ENCODE results near the gene PKDREJ. TPM values are rescaled to one million over a fixed set of nuclear protein-coding genes. Genes with fewer than 3 reads are reported as not detected.

The PKDREJ gene
- total RNA-seq, 1 experiment from 2014 or later = not detected

DNA sequence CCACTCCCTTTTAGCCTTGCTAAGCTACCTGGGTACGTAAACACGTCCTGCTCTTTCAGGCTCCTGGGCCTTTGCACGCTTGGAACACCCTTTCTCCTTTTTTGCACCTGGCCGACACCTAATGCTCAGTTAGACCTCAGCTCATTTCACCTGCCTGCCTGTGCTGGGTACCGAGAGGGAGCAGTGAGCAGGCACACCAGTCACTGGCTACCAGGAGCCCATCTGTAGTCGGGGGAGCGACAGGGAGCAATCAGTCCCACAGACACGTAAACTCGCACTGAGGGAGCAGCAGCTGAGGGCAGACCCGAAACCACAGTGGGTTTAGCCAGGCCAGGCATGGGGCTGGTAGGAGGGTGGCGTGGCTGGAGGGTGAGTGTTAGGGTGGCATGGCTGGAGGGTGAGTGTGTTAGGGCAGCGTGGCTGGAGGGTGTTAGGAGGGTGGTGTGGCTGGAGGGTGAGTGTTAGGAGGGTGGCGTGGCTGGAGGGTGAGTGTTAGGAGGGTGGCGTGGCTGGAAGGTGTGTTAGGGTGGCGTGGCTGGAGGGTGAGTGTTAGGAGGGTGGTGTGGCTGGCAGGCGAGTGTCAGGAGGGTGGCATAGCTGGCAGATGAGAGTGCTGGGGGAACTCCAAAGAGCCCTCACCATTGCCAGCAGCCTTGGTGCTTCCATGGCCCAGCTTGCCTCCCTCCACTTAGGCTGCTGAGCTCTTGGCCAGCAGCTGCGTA, 27.1 kb upstream of the PKDREJ start:
- no peak for DNase-seq (ENCODE audit: low read depth)

GRCh38 chr22:46289244-46289891, 26.2 kb upstream of the PKDREJ start:
- no peak for DNase-seq (ENCODE audit: low read depth)

GRCh38 chr22:46288846-46289243, 25.7 kb upstream of the PKDREJ start:
- no peak for DNase-seq (ENCODE audit: low read depth)

- no peak for DNase-seq (ENCODE audit: low read depth)
Measured at GRCh38 chr22:46287873-46288751, 25.0 kb upstream of the PKDREJ start.

DNA sequence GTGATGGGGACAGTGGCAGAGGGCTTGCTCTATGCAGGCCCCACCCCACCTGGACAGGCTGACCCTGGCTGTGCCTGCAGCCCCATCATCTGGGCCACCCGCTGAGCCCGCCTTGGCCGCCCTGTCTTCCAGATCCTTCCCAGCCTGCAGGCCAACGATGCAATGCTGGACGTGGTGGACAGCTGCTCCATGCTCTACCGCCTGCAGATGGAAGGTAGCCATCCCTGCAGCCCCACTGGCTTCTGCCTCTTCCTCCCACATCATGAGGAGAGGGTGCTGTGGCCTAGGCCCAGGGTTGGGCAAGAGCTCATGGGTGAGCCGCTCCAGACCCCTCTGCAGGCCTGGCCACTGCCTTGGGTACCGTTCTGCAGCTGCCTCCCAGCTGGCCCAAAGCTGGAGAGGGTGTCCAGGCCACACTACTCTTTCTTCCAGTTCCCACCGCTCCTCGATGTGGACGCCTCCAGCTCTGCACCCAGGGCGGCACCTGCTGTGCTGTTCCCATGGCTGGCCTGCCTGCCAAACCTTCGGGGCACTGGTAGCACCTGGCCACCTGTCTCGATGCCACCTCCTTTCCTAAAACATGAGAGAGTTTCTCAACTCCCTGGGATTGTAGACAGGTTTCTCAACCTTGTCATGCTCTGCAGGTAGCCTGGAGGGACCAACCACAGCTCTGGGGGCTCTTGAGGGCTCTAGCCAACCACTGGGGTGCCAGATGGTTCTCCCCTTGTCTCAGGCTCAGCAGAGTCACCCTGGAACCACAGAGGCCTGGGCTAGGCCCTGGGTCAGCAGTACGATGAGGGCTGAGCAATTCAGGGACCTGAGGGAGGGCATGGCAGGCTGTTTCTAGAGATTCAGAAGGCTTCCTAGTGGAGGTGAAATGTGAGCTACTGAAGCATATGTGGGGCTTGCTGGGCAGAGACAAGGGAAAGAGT, 24.1 kb upstream of the PKDREJ start:
- DNase-seq (ENCODE audit: low read depth) = no peak

- no peak for DNase-seq (ENCODE audit: low read depth)
Measured at GRCh38 chr22:46286006-46286405, 22.9 kb upstream of the PKDREJ start.

GRCh38 chr22:46281866-46282678, 18.9 kb upstream of the PKDREJ start:
- no peak for DNase-seq (ENCODE audit: low read depth)

- DNase-seq (ENCODE audit: low read depth) = no peak
Measured at GRCh38 chr22:46280999-46281623, 18.0 kb upstream of the PKDREJ start.

DNA sequence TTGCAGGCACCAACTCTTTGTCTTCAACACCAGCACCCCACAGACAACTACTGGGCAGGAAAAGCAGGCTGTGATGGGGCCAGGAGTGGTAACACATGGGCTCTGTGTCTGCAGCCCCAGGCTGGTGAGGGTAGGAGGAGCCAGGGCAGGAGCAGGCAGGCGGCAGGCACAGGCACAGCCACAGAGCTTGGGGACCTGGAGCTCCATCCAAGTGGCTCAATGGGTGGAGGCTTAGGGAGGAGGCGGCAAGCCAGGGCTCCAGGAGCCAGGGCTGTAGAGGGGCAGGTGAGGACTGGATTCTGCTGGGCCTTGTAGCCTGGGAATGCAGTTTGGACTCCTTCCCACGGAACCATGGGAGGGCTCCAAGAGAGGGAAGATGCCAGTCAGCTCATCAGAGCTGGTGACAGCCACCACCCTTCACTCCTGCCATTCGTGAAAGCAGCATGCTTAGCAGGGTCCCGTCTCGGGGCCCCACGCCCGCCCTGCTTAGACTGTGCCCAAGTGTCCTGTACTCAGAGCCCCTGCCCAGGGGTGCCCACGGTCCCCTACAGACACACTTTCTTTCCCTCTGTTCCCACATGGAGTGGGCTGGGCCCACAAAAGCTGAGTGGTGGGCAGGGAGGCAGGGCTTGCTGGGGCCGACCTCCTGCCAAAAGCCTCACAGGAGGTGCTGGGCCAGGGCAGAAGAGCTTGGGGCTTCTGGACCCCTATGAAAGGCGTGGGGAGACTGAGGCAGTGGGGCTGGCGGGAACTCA, 17.1 kb upstream of the PKDREJ start:
- no peak for DNase-seq (ENCODE audit: low read depth)

DNA sequence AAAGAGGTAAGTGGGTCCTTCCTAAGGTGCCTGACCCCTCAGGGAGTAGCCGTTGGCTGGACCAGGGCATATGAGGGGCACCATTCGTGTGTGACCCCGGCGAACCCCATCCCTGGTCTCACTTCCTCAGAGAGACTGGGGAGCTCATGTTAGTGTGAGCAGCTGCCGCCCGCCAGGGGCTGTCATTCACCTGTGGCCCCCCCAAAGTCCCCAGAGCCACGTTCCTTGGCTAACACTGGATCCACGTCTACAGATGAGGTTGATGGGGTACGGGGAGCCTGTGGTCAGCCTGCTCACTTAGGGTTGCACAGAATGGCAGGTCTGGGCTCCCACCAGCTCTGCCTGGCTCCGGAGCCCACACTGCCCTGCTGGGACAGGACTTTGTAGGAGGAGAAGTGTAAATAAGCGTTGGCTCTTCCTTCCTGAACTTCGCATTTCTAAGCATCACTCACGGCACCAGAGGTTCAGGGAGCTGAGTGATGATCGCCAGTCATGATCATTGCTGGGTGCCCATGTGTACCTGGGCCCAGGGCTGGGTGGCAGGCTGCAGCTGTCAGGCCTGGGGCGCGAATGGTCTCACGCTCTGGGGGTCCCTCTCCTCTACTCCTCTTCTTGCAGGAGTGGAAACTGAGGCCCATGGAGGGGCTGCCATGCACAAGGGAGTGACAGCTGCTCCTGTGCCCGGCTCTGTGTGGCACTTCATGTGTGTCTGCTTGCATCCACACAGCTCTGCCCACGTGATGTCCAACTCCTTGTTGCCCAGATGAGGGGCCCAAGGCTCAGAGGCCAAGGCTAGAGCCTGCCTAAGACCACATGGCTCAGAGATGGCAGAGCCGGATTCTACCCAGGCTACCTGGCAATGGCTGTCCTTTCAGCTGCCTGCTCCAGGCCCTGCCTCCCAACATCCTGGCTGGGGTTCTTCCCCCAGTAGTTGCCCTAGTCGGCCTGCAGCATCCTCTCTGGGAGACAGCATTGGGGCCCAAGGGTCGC, 15.8 kb upstream of the PKDREJ start:
- no peak for DNase-seq (ENCODE audit: low read depth)

DNA sequence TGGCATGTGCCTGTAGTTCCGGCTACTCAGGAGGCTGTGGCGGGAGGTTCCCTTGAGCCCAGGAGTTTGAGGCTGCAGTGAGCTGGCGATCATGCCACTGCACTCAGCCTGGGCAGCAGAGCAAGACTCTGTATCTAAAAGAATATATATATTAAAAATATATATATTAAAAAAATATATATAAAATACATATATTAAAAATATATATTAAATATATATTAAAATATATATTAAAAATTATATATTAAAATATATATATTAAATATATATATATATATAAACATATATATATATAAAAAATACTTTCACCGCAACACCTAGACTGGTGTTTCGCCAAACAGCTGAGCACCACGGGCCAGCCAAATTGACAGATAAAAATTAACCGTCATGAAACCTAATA, 13.4 kb upstream of the PKDREJ start:
- DNase-seq (ENCODE audit: low read depth) = no peak

- no peak for DNase-seq (ENCODE audit: low read depth)
Measured at GRCh38 chr22:46275455-46276122, 12.4 kb upstream of the PKDREJ start.

DNA sequence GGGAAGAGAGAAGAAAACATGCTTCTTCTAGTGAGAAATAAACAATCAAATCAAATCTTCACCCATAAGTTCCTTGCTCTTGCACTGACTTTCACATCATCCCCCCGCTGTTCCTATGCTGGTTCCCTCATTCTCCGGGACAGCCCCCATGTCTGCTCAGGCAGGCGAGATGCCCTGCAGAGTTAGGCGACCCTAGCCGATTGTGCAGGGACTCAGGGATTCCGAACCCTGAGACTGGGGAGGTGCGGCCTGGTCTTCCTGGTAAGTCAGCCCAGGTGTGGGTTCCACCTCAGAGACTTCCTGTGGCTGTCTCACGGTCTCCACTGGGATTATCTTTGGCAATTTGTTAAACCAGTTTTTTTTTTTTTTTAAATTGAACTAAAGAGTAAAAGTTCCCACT, 11.2 kb upstream of the PKDREJ start:
- DNase-seq (ENCODE audit: low read depth) = no peak

DNA sequence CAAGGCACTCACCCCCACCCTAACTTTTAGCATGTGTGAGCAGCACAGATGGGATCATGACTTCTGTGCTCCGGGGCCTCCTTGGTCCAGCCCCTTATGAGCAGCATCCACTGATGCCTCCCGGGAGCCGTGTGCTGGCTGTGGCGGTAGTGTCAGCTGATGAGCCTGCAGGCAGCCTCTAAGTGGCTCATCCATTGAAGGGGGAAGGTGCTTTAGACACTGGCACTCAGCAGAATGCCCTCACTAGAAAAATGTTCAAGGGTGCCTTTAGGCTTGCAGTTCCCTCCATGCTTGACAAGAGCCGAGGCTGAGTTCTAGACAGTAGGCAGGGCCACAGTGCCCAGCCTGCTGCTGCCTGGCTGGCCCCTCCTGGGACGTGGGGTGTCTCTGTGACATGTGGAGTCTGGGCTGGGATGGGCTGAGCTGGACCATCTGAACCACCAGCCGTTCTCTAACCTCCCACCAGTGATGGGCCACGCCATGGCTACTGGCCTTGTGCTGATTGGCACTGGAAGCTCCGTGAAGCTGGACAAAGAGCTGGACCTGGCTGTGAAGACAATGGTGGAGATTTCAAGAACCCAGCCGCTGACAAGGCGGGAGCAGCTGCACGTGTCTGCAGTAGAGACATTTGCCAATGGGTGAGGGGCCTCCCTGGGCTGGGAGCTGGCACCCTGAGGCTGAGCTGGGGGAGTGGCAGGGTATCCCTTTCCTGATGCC, 10.4 kb upstream of the PKDREJ start:
- no peak for DNase-seq (ENCODE audit: low read depth)

GRCh38 chr22:46272762-46273431, 9.8 kb upstream of the PKDREJ start:
- DNase-seq (ENCODE audit: low read depth) = no peak

DNA sequence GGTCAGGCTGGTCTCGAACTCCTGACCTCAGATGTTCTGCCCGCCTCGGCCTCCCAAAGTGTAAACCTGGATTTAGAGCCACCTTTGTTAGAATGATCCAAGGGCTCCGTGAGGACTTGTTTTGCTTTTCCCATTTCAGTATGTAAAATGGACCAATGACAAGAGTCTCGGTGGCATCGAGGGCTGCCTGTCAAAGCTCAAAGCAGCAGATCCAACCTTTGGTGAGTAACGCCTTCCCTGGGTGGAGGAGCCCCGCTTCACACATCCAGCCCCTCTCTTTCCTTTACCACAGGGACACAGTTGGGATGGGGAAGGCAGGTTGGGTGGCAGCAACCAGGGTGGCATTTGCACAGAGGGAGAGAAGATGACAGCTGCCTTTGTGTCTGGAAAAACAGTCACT, 9.1 kb upstream of the PKDREJ start:
- no peak for DNase-seq (ENCODE audit: low read depth)
